GM18873 (cell line): ENCODE results near the gene CTBP1.
A peak's percentile ranks its signal among the peaks of the same experiment; 100 is the strongest.
"Not testable (repeated sequence)": the region's sequence is repeated elsewhere in the genome, so short reads cannot be mapped to it uniquely, and the experiment has no call there.

Source experiments
- ATAC-seq: cut with Tn5 transposase; IDR thresholded peaks from one replicate; pipeline ENCODE4 v1.9.1; 2021; ENCODE audit warnings: mild to moderate bottlenecking, moderate library complexity, moderate number of reproducible peaks; ENCODE audit not compliant: unreplicated experiment, low FRiP score

Gene CTBP1

GRCh38 chr4:1248245-1249147, at the start of gene CTBP1:
CTBP1 (minus strand) TSS chr4:1249130; CDS start chr4:1241331, 7,799 bp downstream.
- ATAC-seq, result peak; percentile 36

GRCh38 chr4:1298461-1298860, 49.5 kb upstream of the CTBP1 start:
- ATAC-seq, result no peak

- ATAC-seq, result no peak
Measured at GRCh38 chr4:1297456-1298325, 48.8 kb upstream of the CTBP1 start.

- ATAC-seq, result no peak
Measured at GRCh38 chr4:1297023-1297395, 48.1 kb upstream of the CTBP1 start.

GRCh38 chr4:1296324-1297022, 47.5 kb upstream of the CTBP1 start:
- no peak for ATAC-seq

- ATAC-seq, result no peak
Measured at GRCh38 chr4:1295405-1296055, 46.6 kb upstream of the CTBP1 start.

GRCh38 chr4:1294891-1295290, 46.0 kb upstream of the CTBP1 start:
- no peak for ATAC-seq

GRCh38 chr4:1294424-1294823, 45.5 kb upstream of the CTBP1 start:
- ATAC-seq, result no peak

GRCh38 chr4:1293991-1294390, 45.1 kb upstream of the CTBP1 start:
- no peak for ATAC-seq

GRCh38 chr4:1293531-1293941, 44.6 kb upstream of the CTBP1 start:
- ATAC-seq, result no peak

- not testable (repeated sequence) for ATAC-seq
Measured at GRCh38 chr4:1292703-1293011, 43.7 kb upstream of the CTBP1 start.

GRCh38 chr4:1291996-1292702, 43.2 kb upstream of the CTBP1 start:
- no peak for ATAC-seq

- no peak for ATAC-seq
Measured at GRCh38 chr4:1291091-1291490, 42.2 kb upstream of the CTBP1 start.

GRCh38 chr4:1290165-1290977, 41.4 kb upstream of the CTBP1 start:
- no peak for ATAC-seq

GRCh38 chr4:1289207-1290164, 40.6 kb upstream of the CTBP1 start, which contains the start of gene MAEA:
MAEA (plus strand) TSS chr4:1289891; CDS start chr4:1289914, 23 bp downstream.
- peak; percentile 88 for ATAC-seq

GRCh38 chr4:1288786-1289185, 39.9 kb upstream of the CTBP1 start:
- ATAC-seq, result no peak

- no peak for ATAC-seq
Measured at GRCh38 chr4:1285790-1286553, 37.0 kb upstream of the CTBP1 start.
